ENCODE measurements around the gene OLFM3. TPM values are rescaled to one million over a fixed set of nuclear protein-coding genes. Genes with fewer than 3 reads are reported as not detected.

The OLFM3 gene
- total and polyA plus RNA-seq, 8 donors: 0.16 to 0.20 TPM; not detected in 6

DNA sequence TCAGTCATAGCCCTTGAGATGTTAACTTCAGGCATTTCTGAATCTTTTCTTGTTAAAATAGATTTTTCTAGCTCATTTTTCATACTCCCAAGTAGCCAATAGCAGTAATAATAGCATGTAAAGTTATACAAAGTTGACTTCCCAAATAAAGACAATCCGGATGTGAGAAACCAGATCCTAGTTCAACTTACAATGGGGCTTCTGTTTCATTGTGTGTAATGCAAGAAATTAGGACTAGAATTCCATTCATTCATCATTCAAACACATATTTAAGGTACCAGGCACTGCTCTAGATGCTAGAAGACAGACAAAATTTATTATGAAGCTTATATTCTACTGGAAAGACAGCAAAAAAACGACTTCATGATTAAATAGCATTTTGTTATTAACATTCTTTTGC, 240.3 kb downstream of the OLFM3 start:
- FAIRE-seq: no peak

More for the DNA sequence above, 240.3 kb downstream of the OLFM3 start:
- intact Hi-C loops (cut with DNase I): no loop called here
- Histone ChIP-seq H3K36me3 (no peaks in the 10 kb centered on the region), H3K4me3 (no peak overlapping the region), H3K9me3 (no peaks in the 10 kb centered on the region), H3K27me3 (no peaks in the 10 kb centered on the region), H3K27ac (no peak overlapping the region), H3K4me1 (no peaks in the 10 kb centered on the region)
- DNase-seq (no peak), ATAC-seq (no peak)
- TF ChIP-seq, protein P1, sequence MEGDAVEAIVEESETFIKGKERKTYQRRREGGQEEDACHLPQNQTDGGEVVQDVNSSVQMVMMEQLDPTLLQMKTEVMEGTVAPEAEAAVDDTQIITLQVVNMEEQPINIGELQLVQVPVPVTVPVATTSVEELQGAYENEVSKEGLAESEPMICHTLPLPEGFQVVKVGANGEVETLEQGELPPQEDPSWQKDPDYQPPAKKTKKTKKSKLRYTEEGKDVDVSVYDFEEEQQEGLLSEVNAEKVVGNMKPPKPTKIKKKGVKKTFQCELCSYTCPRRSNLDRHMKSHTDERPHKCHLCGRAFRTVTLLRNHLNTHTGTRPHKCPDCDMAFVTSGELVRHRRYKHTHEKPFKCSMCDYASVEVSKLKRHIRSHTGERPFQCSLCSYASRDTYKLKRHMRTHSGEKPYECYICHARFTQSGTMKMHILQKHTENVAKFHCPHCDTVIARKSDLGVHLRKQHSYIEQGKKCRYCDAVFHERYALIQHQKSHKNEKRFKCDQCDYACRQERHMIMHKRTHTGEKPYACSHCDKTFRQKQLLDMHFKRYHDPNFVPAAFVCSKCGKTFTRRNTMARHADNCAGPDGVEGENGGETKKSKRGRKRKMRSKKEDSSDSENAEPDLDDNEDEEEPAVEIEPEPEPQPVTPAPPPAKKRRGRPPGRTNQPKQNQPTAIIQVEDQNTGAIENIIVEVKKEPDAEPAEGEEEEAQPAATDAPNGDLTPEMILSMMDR (IDR thresholded peaks at IDR 0.05): no peak
- WGBS, 2 donors: 17 to 25% methylated on average over 2 of the region's 2 CpGs

All from pancreas (tissue), 10 donors.